Stimulated activated CD8-positive, alpha-beta memory T cell treated with anti-CD3 and anti-CD28 coated beads, Interleukin-7, amount 100 ng/mL, for 1 hour (primary cell): ENCODE data around the gene KRT6A.
"Not testable (repeated sequence)": the region's sequence is repeated elsewhere in the genome, so short reads cannot be mapped to it uniquely, and the experiment has no call there.

ENCODE experiments used
- DNase-seq, 2 donors: peaks; one replicate each; pipeline ENCODE4 v3.0.0-alpha.2; 2020; ENCODE audit warnings: low read depth in 2 of 2

Gene KRT6A

DNA sequence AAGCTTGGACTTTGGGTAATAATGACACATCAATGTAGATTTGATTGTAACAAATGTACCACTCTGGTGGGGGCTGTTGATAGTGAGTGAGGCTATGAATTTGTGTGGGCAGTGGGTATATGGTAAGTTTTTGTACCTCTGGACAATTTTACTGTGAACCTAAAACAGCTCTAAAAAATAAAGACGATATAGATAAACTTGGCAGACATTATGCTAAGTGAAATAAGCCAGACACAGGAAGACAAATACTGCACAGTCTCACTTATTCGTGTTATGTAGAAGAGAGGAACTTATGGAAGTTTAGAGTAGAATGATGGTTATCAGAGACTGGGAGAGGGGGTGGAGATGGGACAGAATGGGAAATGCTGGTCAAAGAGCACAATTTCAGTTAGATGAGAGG lies 28.2 kb downstream of the KRT6A start:
- no peak for DNase-seq

DNA sequence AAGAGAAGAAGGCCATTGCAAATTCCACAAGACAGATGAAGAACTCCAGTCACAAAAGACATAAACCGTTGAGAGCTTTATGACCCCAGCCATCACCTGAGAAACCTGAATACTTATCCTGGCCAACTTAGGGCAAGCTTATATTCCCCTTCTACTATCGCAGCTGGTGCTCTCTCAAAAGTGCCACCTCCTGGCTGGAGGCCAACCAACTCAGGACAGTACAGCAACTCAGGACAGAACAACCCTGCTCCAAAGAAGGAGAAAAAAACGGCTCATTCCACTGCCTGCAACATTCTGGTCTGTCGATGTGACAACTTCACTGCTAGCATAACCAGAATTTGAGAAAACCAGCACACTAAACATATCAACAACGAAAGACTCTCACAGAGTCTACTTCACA lies 31.4 kb downstream of the KRT6A start:
- DNase-seq: no peak

DNA sequence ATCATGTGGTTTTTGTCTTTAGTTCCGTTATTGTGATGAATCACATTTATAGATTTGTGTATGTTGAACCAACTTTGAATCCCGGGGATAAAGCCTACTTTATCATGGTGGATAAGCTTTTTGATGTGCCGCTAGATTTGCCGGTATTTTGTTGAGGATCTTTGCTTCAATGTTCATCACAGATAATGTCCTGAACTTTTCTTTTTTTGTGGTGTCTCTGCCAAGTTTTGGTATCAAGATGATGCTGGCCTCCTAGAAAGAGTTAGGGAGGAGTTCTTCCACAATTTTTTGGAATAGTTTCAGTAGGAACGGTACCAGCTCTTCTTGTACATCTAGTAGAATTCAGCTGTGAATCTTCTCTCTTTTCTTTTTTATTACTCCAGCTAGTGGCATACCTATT lies 34.2 kb downstream of the KRT6A start:
- no peak for DNase-seq

DNA sequence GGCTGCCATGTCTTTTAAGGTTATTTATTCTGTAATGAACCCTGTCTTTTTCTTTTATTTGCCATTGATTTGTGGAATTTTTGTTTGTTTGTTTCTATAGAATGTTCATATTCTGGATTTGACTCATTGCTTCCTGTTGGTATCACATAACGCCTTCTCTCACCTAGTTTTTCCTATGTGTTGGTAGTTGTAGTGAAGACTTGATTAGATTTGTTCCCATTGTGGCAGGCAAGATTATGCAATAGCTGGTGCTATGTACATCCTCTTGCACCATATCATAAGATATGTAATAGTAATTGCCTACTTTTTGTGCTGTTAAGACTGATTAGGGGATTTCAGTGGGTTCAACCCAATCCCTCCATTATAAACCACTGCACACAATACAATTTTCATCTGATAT lies 37.2 kb downstream of the KRT6A start:
- DNase-seq: no peak

DNA sequence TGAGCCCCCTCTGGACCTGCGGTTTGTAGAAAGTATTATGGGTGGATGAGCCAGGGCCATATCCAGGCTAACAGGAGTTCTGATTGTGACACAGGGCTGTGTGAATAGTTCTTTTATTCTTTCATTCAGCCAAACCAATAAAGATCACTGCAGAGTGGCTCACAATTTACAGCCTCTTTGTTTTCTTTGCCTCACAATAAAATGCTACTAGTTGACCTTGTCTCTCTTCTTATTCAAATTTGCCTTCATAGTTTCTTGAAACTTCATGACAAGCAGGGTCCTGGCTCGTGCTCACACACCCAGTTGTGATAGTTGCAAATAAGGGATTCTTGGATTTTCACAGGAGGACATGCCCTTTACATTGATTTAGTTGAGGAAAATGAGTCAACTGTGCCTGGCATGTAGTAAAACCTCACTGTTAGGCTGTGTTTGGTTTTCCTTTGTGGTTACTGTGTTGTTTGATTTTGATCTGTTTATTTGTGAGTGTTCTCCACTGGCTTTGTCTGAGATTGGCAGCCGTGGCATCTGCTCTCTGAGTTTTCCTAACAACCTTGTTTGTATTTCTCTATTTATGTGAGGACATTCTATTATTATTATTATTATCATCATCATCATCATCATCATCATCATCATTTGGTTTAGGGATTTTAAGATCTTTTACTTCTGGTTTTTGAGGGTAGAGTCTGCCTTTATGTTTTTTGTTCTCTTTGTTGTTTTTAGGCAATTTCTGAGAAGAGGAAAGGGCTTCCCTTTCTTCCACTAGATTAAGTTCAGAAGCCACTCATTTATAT lies 38.5 kb downstream of the KRT6A start:
- DNase-seq: no peak

DNA sequence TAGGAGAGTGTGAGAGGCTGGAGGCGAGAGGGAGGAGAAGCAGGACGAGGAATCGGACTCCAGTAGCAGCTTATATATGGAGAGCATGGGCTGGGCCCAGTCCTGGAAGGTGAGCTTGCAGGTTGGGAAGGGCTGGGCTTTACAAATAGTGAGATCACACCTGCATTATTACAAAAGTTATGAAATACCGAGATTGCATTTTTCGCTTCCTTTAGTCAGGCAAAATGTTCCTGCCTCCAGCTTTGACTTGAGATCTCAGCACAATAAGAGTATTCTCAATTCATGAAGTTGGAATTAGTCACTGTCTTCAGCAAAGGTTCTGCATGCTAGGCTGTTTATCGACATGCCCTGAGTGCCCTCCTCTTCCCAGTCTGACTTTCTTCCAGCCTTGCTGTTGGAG lies 41.0 kb downstream of the KRT6A start, which contains the start of gene KRT6B:
TSS of gene KRT6B (minus strand) at position 46 of the 400 bp plus-strand sequence. CDS start 68 bp downstream, outside the sequence.
- DNase-seq: no peak

DNA sequence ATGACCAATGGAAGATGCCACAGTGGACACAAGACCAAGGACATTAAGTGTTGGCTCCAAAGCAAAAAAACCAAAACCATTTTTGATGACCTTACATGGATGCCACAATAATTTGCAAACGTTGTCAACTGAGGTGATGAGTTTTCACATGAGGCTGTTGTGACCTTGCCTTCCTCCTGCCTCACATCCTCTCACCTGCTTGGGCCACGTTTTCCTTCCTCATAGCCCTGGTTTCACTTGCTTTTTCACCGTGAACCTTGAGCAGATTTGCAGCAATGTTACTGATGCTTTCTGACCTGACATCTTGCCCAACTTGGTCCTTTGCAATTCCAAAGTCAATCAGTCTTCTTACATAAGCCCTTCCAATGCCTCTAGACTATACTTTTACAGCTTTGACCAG lies 44.8 kb downstream of the KRT6A start:
- no peak for DNase-seq

DNA sequence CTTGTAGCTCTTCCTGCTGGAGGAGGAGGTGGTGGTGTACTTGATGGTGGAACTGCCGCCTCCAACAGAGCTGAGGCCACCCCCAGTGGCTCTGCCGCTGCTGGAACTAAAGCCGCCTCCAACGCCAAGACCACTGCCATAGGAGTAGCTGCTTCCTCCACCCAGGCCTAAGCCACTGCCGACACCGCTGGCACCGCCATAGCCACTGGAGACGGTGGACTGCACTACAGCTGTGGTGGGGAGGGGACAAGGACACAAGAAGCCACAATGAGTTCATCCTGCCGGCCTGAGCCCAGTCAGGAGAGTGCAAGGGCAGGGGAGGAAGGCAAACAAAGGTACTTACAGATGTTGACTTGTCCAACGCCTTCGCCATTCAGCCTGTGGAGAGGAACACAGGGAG lies 45.9 kb downstream of the KRT6A start:
- not testable (repeated sequence) for DNase-seq

DNA sequence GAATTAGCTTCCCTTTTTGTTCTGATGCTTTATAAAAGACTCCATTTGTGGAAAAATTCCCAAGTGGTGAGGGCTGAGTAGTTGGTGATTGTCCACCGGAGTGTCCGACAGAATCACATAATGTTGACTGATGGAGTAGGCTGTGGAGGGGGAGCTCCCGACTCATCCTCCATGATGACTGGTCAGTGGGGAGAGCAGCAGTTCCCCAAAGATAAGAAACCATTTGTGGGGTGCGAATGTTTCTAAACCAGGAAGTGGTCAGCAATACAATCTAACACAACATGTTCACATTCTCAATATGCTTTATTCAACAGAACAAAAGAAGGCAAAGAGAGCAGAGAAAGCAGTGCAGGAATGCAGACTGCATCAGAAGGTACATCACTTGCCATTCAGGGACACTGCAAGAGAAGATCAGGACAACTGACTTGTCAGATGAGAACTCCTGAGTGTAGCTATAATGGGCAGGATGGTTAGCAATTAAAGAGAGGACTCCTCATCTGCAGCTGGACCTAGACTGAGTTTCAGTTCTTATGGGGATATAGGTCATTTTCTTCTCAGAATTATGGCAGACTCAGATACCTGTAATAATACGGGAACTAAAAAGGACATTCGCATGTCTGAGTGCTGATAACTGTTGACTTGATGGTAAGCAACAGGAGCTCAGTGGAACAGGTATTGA lies 46.6 kb downstream of the KRT6A start:
- DNase-seq: no peak

DNA sequence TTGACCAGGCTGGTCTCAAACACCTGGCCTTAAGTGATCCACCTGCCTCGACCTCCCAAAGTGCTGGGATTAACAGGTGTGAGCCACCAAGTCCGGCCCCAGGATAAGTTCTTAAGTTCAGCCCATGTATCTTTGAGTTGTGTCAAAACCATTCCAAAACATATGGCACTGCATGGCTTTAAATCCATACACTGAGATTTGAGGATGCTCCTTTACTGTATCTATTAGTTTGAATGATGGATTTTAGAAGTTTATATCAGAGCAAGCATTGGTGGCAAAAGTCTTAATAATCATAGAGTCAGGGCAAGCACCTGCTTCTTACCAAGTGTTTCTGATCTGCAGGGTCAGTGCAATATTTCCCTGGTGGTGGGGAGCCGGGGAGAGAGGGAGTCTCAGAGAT lies 47.2 kb downstream of the KRT6A start:
- DNase-seq: no peak

DNA sequence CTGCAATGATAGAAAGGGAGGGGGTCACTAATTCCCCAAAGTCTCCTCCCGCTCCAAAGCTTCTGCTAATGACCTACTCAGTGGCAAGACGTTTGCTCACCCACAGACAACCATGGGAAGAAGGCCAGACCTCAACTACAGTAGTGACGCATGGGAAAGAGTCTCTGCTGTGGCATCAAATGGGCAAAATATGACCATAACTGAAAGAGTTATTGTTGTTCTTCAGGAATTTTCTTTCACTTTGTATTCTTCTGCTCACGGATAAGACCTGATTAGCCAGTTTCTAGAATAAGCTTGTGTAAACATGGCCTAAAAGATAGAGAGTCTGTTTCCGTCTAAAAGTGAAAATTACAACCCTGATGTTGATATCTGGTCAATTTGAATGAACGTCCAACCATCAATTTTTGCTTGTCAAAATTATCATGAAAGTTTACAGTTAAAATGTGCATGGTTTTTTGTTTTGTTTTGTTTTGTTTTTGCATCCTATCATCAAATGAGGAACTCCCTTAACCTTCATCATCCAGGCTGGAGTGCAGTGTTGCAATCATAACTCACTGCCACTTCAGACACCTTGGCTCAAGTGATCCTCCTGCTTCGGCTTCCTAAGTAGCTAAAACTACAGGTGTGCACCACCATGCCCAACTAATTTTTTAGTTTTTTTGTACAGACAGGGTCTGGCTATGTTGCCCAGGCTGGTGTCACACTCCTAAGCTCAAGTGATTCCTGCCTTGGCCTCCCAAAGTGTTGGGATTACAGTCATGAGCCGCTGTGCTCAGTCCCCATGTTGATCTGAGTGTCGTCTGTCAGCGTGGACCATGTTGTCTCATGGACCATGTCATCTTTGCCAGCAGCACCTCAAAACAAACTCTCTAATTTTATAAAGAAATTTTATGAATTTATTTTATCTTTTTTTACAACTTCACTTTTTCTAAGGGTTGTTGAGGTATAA lies 48.1 kb downstream of the KRT6A start:
- DNase-seq: no peak

DNA sequence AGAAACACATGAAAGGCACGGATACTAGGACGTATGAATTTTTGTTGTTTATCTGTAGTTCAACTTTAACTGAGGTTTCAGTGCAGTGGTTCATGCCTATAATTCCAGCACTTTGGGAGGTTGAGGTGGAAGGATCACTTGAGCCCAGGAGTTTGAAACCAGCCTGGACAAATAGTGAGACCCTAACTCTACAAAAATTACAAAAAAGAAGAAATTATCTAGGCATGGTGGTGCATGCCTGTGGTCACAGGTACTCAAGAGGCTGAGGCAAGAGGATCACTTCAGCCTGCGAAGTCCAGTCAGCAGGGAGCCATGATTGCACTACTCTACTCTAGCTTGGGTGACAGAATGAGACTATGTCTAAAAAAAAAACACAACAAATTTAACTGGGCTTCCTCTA lies 49.1 kb downstream of the KRT6A start:
- no peak for DNase-seq

DNA sequence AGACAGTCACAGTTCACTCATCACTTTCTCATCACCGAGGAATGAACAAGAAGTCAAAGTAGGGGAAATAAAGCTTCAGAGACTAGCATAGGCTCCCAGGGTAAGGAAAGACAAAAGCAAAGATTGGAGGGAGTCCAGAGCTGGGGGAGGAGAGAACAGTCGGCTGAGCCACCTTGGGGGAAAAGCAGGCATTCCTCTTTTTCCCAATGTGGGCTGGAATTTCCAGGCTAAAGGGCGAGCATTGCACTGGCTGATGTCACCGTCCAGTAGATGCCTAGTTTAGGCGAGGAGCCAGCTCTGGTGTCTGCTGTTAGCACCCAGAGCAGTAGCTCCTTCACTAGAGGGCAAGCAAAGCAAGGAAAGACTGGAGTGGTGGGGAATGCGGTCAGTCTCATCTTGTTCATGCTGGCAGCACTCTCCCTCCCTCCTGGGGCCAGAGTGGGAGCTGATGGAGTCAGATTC lies 50.4 kb downstream of the KRT6A start:
- DNase-seq: no peak

DNA sequence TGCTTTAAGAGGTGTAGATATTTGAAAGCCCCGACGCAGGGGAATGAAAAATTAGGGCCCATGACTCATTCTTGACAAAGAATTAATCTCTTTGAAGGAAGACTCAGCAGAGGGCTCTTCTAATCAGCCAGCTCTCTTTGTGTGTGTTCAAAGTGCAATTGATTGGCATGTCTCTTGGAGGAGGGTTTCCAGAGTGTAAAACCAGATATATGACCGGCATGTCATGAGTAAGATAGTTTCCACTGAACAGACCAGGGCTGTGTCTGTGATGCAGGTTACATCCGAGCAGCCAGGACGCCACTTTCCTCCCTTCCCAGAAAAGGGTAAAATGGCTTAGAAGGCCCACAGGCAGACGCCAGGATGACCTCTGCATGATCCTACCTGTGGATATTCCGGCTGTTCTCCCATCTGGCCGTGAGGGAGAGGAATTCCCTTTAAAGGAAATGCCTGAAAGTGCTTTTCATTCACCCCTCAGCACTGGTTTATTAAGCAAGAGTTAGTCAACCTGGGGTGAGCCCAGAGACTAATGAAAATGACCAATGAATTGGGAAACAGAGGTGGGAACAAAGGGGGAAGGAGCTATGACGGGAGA lies 51.6 kb downstream of the KRT6A start:
- no peak for DNase-seq

DNA sequence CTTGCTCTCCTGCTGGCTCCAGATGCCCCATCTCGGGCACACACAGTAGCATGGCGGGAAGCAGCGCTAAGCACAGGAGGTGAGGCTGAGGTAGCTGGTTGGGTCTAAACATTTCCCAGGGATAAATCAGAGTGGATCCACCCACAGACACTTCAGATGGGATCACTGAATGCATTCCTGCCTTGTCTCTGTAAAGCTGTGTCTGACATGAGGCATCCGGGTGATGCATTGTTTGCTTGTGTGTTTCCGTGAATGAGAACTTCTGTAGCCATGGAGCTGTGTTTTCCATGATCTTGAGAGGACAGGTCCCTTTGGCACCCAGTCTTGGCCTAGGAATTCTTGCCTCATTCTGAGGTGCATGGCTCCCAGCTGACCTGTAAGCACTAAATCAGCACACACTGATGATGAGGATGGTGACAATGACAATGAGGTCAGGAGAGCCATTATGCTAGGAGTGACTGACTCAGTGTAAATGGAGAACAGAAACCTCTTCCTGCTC lies 52.2 kb downstream of the KRT6A start:
- no peak for DNase-seq

DNA sequence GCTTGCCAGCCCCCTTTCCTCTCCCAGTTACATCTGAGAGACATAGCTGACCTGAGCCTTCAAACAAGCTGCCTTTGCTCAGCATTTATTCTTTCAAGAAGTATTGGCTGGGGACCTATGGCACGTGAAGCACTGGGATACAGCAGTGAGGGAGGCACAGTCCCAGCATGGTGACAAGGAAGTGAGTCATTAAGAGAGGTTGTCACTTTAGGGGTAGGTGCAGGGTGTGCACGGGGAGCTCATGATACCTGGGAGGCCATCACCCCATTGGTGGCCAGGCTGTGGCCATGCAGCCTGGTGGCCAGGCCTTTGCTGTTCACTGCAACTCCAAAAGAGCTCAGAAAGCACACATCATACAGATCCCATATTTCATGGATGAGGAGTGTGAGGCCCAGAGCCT lies 53.2 kb downstream of the KRT6A start:
- DNase-seq: no peak

DNA sequence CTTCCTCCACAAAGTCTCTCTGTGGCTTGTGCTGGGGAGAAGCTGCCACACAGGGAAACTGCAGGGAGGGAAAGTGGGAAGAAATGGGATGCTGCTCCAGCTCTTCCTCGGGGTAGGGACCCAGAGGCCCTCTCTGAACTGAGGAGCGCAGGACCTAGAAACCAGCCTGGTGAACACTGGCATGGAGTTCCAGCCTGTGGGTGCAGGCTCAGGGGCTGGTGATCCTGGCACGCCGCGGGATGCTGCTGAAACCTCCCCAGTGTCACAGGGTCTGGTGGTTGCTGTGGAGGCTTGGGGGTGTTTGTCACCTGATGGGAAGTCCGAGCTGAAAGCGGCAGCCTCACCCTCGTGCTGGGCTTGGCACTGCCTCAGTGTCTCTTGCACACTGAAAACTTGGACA lies 53.6 kb downstream of the KRT6A start:
- DNase-seq: no peak

DNA sequence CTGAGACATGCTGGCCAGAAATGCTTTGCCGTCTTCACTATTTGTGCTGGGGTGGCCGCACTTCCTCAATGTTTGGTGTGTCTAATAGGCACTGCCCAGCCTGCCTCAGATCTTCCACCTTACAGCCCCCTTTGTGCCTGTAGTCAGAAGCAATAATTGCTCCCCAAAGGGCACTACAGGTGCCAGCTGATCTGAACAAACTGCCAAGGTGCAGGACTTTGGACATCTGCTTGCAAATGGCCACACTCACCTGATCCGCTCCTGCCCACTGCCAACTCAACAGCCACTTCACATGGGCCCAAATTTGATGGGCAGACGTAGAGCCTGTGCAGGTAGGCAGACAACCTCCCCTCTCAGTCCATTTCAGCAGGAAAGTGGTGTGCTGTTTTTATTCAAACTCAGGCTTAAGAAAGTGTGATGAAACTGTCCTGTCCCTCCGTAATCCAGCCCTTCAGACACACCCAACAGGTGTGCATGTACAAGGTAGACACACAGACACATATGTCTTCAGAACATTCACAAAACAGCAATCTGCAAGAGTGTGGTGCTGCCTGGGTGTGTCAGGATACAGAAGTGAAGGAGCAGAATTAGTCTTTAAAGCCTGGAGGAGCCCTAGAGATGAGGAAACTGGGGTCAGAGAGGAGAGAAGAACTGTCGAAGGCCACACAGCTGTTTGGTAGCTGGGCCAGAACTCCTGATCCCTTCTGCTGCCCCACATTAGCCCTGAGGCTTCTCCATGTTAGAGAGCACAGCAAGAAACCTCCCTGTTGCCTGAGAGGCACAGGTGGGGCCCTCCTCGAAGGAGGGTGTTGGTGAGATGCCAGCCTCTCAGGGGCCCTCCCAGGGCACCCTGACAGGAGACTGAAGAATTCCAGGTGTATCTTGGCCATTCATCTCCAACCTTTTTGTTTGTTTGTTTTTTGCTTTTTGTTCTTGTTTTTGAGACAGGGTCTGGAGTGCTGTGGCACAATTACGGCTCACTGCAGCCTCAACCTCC lies 54.5 kb downstream of the KRT6A start:
- DNase-seq: no peak

DNA sequence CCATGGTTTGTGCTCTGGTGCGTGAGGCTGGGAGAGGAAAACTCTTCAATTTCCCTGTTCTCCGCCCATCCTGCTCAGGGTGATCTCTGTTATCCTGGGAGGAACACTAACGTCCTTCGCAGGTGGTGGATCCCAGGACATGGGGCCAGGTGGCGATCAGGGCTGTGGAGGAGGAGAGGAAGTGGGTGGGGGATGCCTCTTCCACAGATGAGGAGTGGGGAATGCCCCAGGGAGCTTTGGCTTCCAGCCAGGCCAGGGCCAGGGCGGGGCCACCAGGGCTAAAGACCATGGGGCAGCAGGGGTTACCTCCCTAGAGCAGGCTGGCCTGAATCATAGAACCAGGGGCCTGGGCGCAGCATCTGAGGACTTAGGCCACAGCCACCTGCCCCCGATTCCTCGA lies 55.5 kb downstream of the KRT6A start:
- no peak for DNase-seq
